Urothelium cell line (cell line): ENCODE results near the gene DDX27.

Experiments
- DNase-seq: peaks from one replicate; pipeline ENCODE4 v3.0.0; 2011; ENCODE audit warnings: low spot score, mixed read lengths
- FAIRE-seq: peaks from 2 replicates; lab custom pipeline; 2011; peaks lifted over from hg19 to GRCh38; lab: Jason Lieb, UNC

Gene DDX27

GRCh38 chr20:49287555-49288249 is 68.5 kb downstream of the DDX27 start:
- DNase-seq (no peak), FAIRE-seq (no peak)

- no peak for FAIRE-seq
- DNase-seq: no peak
These were observed 69.1 kb downstream of the DDX27 start for GRCh38 chr20:49288250-49288751.

GRCh38 chr20:49288784-49289696 is 69.8 kb downstream of the DDX27 start:
- FAIRE-seq (no peak), DNase-seq (no peak)

DNA sequence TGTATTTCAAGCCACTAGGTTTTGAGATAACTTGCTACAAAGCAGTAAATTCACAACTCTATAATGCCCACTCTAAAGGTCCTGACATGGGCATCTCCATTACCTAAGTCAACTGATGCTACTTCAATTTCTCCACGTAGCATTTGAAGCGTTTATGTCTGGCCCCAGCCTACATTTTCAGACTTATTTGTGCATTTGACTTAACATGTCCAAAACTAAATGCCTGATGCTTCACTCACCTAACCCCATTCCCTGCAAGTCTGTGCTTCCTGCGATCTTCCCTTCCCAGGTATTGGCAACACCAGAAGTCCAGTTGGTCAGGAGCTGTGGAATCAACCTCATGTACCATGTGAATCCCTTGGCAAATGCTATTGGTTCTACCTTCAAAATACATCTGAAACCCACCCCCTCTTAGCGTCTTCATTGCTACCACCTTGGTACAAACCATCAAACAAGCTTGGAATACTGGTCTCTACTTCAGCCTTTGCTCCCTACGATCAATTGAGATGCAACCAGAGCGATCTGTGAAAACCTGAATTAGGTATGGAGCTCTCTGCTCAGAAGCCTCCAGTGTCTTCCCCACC is 71.5 kb downstream of the DDX27 start:
- FAIRE-seq (no peak), DNase-seq (no peak)

DNA sequence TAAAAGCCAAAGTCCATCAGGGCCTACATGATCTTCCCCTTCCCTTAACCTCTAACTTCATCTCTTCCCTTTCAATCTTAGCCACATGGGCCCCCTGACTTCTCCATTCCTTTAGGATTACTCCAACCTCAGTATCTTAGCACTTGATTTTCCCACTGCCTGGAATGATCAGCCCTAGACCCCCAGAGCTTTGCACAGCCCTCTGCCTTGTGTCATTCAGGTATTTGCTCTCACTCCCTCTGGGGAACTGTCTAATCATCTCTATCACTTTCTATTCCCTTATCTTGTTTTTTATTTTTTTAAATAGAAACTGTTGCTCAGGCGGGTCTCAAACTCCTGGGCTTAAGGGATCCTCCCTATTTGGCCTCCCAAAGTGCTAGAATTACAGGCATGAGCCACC is 72.0 kb downstream of the DDX27 start:
- no peak for DNase-seq
- FAIRE-seq: no peak

GRCh38 chr20:49292010-49292409 is 72.8 kb downstream of the DDX27 start:
- no peak for DNase-seq
- no peak for FAIRE-seq

- no peak for FAIRE-seq
These were observed 73.9 kb downstream of the DDX27 start for GRCh38 chr20:49293122-49293521.

More at GRCh38 chr20:49293122-49293521, 73.9 kb downstream of the DDX27 start:
- DNase-seq: no peak
